GM21515 (cell line): Measurements from ENCODE around the gene ASAP3.

Source experiments
- ATAC-seq: cut with Tn5 transposase; IDR thresholded peaks from one replicate; pipeline ENCODE4 v1.9.1; 2021; ENCODE audit not compliant: unreplicated experiment

The ASAP3 gene

GRCh38 chr1:23483321-23484252 lies at the start of gene ASAP3:
ASAP3 (minus strand) TSS chr1:23484179; CDS start chr1:23484133, 46 bp downstream.
- ATAC-seq, result no peak

GRCh38 chr1:23533246-23534023 lies 49.5 kb upstream of the ASAP3 start:
- no peak for ATAC-seq

GRCh38 chr1:23531562-23532094 lies 47.6 kb upstream of the ASAP3 start:
- ATAC-seq, result no peak

GRCh38 chr1:23530747-23531561 lies 47.0 kb upstream of the ASAP3 start, which contains the start of gene E2F2:
E2F2 (minus strand) TSS chr1:23531233; CDS start chr1:23530793, 440 bp downstream.
- peak; percentile 50 for ATAC-seq

DNA sequence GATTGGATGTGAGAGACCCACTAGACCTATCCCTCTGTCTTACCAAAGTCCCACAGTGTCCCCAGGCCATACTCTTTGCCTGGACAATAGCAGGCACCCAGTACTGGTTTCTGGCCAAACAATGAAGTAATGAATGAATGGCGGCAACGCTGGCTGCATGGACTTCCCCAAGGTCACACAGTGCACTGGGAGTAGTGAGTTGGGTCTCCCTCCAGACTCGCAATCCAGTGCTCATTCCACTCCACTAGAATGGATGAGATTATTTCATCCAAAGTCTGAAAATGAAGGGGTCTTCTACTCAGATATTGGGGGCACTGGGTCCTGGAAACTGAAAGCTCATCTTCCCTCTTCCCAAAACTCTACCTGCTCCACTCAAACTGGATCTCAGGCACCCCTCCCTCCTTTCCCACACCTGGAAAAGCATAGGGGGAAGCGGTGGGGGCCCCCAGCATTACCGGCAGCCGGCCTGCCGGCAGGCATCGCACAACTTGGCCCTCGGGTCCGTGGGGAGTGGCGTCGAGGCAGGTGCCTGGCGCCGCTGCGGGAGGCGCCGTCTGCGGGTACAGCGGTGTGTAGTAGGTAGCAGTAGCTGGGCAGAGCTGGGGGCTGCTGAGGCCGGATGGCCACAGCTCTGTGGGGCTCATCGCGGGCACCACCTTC lies 46.2 kb upstream of the ASAP3 start:
- ATAC-seq, result no peak

DNA sequence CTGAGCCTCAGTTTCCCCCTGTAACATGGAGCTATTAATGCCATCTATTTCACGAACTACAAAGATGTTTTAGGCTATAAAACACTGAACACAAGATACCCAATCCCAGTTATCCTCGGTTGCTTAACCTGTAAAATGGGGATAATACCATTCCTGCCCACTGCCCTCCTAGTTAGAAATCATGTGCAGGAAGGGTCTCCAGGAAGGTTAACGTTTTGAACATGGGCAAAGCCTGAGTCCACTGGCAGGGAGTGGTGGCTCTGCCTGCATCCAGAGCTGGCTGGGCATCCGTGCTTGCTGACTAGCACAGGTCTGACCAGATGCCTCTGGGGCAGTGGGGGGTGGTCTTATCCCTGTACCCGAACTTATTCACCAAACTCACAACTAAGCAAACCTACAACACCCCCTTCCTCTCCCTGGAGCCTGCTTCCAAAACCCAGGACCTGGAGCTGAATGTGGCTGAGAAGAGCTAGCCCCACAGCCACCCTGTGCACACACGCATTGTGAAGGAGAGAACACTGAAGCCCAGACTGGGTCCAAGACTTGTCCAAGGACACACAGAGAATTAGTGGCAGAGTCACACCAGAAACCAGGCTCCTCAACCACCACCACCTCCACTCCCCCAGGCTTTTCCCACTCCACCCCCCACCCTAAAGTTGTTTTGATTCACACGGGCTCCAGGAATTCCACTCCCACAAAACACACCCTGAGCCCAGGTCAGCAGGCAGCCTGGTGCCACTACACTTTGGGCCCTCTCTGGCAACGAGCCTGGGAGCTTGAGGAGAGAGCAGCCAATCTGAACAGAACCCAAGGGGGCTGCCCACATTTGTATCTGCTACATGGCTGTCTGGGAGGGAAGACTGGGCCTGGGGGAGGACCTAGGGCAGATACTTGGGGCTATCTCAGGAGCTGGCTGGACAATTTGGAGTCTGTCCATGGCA lies 45.4 kb upstream of the ASAP3 start:
- ATAC-seq, result no peak

DNA sequence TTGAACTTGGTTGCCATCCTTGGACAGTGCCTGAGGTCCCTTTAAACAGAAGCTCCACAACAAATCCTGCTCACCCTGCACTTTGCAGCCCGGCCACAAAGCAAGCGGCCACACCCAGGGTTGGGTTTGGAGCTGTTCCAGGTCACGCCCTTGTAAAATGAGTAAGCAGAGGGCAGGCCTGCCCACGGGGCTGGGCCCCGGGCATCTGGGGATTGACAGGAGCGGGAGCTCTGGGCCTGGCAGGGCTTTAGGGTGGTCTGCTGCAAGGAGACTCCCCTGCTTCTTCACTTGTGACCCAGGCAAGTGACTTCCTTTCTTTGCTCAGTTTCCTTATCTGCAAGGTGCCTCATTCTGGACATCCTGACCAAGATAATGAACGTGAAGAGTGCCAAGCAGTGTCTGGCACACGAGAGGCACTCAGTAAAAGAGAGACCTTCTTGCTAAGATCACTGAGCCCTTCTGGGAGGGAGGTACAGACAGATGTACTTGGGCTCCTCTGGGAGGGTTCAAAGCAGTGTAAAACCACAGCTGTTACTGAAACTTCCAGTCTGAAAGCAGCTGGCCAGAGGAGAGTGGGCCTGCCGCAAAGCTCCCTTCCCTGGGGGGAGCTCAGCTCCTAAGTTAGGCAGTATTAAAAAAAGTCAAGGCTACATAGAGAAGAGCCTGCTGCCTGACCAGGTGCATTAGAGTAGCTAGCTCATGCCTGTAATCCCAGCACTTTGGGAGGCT lies 44.4 kb upstream of the ASAP3 start:
- peak; percentile 48 for ATAC-seq

DNA sequence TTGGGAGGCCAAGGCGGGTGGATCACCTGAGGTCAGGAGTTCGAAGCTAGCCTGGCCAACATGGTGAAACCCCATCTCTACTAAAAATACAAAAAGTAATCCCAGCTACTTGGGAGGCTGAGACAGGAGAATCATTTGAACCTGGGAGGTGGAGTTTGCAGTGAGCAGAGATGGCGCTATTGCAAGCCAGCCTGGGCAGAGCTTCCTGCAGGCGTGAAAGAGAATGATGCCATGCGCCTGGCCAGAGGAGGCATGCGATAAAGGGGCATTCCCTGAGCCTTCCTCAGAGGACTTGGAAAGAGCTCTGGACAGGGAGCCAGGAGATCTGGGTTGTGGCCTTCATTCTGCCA lies 43.9 kb upstream of the ASAP3 start:
- ATAC-seq, result no peak

DNA sequence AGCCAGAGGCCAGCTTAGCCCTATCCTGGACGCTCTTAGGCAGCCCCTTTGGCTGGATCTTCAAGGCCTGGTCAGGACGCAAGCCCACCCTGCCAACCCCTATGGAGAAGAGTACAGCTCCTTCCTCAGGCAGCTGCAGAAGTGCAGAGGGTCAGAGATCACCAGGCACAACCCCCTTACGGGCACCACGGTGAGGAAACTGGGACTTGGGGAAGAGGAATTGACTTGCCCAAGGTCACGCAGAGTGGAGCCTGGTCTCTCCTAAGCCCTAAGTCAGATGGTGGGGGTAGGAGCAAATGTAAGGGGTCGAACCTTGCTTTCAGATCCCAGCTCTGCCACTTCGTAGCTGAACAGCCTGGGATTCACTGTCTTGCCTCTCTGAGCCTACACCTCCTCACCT lies 43.4 kb upstream of the ASAP3 start:
- ATAC-seq, result no peak

DNA sequence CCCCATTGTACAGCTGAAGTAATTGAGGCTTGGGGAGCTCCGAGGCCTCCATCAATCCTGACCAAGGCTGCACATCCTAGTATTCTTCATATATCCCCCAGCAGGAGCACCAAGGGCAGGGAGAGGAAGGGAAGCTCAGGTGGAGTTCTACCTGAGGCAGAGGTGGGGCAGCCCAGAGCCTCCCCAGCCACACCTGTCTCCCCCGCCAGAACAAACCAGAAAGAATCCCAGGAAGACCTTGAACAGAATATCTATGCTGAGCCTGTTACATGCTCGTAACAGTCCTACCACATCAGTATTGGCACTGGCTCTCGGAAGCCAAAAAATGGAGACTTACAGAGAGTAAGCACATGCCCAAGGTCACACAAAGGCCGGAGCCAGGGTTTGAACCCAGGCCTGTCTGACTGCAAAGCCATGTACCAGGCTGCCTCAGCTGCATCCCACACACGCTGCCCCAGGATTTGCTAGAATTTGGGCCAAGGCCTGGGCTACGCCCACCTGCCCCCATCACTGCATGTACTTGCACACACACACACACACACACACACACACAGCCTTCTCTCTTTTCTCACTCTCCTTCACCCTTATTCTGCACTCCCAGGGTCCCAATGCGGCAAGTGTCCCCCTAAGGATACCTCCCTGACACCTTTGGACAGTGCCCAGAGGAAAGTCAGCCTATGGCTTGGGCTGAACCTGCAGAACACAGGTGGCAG lies 42.5 kb upstream of the ASAP3 start:
- no peak for ATAC-seq

DNA sequence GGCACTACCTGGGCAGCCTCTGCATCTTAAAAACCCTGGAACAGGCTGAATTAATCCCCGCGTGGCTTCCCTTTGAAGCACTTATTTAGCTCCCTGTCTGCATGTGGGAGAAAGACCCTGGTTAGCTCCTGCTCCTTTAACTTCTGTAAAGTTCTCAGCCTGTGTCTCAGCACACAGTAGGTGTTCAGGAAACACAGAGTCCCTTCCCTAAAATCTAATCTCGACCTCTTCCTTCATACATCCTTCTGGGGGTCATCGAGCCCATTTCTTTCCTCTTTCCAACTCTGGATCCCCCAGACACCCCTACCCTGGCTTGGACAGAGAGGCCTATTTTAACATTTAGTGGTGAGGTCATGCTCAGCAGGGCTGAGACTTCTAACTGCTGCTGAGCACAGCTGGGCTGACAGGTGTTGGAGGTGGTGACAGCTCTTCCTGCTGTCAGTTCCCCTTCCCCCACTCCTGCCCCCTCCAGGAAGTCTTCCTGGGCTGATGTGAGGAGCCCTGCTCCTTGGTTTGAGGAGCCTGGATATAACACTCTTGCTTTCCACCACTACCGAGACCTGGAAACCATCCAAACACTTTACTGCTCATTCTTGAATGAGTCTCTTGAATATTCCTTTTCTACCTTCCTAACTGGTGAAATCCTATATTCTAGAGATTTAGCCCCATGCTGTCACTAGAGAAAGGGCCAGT lies 41.7 kb upstream of the ASAP3 start:
- no peak for ATAC-seq

DNA sequence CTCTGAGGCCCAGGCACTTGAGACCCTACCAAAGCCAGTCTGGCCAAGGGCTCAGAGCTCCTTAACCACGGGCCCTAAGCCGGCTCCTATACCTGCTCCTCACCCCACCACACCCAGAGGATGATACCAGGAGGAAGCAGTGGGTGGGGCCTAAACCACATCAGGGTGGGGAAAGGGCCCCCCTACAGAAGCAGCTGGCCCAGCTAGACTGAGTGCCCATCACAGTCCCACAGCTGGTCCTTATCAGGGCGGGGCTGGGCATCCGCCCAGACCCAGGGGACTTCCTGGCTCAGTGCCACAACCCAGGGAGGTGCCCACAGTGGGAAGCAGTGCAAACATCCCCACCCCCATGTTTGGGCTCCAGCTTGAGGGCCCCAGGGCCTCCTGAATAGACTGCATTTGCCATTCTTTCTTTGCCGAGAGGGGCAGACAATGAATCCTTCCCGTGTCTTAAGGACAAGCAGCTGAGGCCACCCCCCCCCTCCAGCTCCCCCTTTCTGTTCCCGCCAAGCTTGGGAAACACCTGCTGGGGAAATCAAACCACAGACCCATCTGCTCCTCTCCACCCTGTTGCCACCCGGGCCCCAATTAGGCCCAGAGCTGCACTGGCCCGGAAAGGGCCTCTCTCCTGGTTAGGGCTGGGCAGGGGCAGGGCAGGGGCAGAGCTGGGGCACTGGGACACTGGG lies 40.9 kb upstream of the ASAP3 start:
- no peak for ATAC-seq

DNA sequence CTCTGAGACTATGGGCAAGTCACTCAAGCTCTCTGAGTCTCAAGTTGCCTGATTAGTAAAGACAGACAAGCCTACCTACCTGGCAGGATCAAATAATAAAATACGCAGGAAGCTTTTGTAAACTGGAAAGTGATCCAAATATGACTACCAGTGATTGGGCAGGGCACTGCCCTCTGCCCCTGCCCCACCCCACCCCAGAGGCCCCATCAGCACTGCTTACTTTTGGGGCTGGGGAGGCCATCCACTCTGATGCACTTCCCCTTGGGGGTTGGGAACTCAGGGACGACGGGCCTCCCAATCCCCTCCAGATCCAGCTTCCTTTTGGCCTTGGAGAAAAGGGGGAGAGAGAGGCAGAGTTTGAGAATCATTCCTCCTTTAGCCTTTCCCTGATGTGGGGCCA lies 40.2 kb upstream of the ASAP3 start:
- ATAC-seq, result no peak

DNA sequence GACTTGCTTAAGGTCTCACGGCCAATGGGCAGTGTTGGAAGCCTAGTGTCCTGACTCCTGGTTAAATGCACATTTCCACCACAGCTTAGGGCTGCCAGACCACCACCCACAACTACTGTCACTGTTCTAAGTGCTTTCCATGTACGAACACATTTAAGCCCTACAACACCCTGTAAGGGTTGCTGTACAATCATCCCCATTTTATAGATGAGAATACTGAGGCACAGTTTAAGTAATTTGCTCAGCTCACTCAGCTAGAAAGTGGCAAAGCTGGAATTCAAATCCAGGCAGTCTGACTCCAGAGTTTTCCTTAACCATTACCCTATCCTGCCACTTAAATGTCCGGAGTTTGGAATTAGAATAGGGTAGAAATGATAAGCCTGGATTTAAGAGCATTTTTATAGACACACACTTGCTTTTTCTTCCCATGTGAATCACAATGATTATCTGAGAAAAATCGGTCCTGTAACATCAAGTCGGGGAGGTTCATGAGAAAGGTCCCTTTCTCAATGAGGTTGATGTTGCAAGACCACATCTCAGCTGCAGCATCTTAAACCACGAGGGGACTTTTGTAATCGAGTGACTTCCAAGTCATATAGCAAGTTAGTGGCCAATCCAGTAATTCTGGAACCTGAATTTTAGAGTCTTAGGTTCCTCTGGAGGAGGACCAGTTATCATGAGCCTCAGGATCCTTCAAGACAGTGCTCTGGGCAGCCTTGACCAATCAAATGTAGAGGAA lies 38.4 kb upstream of the ASAP3 start:
- no peak for ATAC-seq

- ATAC-seq, result no peak
Measured at GRCh38 chr1:23521588-23521987, 37.6 kb upstream of the ASAP3 start.

- ATAC-seq, result no peak
Measured at GRCh38 chr1:23517581-23517980, 33.6 kb upstream of the ASAP3 start.
